ENCODE data around the gene VEZF1.
A peak's percentile ranks its signal among the peaks of the same experiment; 100 is the strongest.

VEZF1 gene, protein sequence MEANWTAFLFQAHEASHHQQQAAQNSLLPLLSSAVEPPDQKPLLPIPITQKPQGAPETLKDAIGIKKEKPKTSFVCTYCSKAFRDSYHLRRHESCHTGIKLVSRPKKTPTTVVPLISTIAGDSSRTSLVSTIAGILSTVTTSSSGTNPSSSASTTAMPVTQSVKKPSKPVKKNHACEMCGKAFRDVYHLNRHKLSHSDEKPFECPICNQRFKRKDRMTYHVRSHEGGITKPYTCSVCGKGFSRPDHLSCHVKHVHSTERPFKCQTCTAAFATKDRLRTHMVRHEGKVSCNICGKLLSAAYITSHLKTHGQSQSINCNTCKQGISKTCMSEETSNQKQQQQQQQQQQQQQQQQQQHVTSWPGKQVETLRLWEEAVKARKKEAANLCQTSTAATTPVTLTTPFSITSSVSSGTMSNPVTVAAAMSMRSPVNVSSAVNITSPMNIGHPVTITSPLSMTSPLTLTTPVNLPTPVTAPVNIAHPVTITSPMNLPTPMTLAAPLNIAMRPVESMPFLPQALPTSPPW

DNA sequence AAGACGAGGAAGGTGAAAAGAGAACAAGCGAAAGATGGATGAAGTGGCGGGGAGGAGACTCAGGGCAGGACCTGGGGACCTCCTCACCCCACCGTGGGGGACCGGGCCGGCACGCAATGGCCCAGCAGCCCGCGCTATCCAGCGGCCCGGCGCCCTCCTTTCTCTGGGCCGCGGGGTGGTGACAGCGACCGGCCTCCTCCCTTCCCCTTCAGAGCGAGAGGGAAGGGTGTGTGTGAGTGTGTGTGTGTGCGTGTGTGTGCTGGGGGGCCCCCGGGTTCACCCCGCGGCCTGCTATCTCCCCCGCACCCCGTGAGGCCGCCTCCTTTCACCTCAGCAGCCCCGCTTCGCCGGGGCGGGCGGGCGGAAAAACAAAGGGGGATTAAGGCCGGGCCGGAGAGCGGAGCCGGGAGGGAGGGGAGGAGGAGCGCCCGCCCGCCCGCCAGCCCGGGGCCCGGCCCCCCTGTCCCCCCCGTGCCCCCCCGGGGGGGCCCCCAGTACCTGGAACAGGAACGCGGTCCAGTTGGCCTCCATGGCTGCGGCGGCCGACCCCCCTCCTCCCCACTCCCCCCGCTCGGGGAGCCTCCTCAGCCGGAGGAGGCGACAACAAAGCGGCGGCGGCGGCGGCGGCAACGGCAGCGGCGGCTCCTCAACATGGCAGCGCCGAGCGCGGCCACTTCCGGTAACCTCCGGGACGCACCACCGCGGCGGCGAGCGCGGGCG is at the start of gene VEZF1:
Gene VEZF1, minus strand, starts transcription at position 674 of the 720 bp plus-strand sequence. Its CDS starts 143 bp downstream, at position 531.
- no peaks in the 10 kb centered on the region for H3K9me3 ChIP-seq (ENCODE audit: control insufficient read depth, low read depth, low read length)
- H3K4me3 ChIP-seq (ENCODE audit: low read length): peak within 1 kb of the TSS; percentile 96
- peaks cover 6% of the 10 kb centered on the region for H3K36me3 ChIP-seq (ENCODE audit: control insufficient read depth, low read depth, low read length)
- peak within 1 kb of the TSS; percentile 67 for H3K27ac ChIP-seq (ENCODE audit: low read length)
- no peaks in the 10 kb centered on the region for H3K27me3 ChIP-seq (ENCODE audit: control insufficient read depth, insufficient read depth, low read length)
- H3K9ac ChIP-seq (ENCODE audit: low read length): peak within 1 kb of the TSS; percentile 88
- peaks cover 30% of the 10 kb centered on the region for H3K4me1 ChIP-seq (ENCODE audit: control insufficient read depth, low read depth, low read length)

DNA sequence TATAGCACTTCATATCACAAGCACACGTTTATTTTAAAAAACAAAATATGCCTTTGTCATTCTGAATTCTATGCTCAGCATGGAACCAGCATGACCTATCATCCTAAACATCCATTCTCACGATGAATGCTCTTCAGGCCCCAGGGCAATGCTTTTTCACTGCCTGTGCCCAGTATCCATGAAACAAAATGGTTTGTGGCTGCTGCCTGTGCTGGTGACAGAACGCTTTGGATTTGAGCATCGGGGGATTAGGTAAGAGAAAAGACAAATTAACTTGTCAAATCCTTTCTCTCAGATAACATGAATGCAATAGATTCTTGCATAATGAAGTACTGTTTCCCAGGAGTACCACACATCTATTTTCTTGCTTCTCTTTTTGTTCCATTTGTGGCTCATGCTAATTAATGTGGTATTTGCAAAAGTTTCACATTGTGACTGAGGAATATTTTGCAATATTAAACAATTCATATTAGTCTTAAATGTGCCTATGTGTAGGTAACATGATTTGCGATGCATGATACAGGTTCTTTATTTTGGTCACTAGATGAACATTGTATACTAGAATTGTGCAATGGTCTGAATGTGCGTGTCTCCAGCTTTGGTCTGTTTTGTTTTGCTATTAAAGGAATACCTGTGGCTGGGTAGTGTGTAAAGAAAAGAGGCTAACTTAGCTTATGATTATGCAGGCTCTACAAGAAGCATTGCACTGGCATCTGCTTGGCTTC is 44.8 kb upstream of the VEZF1 start:
- H3K9me3 ChIP-seq (ENCODE audit: control insufficient read depth, low read depth, low read length): no peaks in the 10 kb centered on the region
- H3K9ac ChIP-seq (ENCODE audit: low read length): no peak overlapping the region
- no peaks in the 10 kb centered on the region for H3K36me3 ChIP-seq (ENCODE audit: control insufficient read depth, low read depth, low read length)
- H3K27ac ChIP-seq (ENCODE audit: low read length): no peak overlapping the region
- no peaks in the 10 kb centered on the region for H3K27me3 ChIP-seq (ENCODE audit: control insufficient read depth, insufficient read depth, low read length)
- H3K4me3 ChIP-seq (ENCODE audit: low read length): no peak overlapping the region
- peaks cover 11% of the 10 kb centered on the region for H3K4me1 ChIP-seq (ENCODE audit: control insufficient read depth, low read depth, low read length)

DNA sequence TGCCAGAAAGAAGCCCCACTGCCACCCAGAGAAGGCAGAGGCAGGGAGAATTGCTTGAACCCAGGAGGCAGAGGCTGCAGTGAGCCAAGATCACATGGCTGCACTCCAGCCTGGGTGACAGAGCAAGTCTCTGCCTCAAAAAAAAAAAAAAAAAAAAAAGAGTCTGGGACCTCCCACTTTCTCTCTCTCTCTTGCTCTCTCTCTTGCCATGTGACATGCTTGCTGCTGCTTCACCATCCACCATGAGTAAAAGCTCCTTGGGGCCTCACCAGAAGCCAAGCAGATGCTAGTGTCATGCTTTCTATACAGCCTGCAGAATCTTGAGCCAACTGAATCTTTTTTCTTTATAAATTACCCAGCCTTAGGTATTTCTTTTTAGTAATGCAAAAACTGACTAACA is 40.5 kb upstream of the VEZF1 start:
- no peak overlapping the region for H3K27ac ChIP-seq (ENCODE audit: low read length)

DNA sequence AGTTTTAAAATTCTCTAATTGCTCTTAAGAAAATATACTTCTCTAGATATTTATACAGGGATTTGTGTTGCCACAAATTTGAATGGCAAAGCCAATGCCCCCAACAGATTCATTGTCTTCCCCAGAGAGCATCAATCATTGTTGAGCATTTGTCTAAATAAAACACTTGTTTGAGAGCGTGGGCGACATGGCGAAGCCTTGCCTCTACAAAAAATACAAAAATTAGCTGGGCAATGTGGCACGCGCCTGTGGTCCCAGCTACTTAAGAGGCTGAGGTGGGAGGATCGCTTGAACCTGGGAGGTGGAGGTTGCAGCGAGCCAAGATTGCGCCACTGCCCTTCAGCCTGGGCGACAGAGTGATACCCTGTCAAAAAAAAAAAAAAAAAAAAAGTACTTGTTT is 32.3 kb upstream of the VEZF1 start:
- Histone ChIP-seq H3K27me3 (ENCODE audit: control insufficient read depth, insufficient read depth, low read length) (no peaks in the 10 kb centered on the region), H3K27ac (ENCODE audit: low read length) (no peak overlapping the region), H3K36me3 (ENCODE audit: control insufficient read depth, low read depth, low read length) (no peaks in the 10 kb centered on the region), H3K9ac (ENCODE audit: low read length) (no peak overlapping the region), H3K4me3 (ENCODE audit: low read length) (no peak overlapping the region), H3K9me3 (ENCODE audit: control insufficient read depth, low read depth, low read length) (no peaks in the 10 kb centered on the region), H3K4me1 (ENCODE audit: control insufficient read depth, low read depth, low read length) (no peaks in the 10 kb centered on the region)

More for the DNA sequence above, 40.5 kb upstream of the VEZF1 start:
- Histone ChIP-seq H3K4me3 (ENCODE audit: low read length) (no peak overlapping the region), H3K4me1 (ENCODE audit: control insufficient read depth, low read depth, low read length) (peaks cover 11% of the 10 kb centered on the region), H3K9ac (ENCODE audit: low read length) (no peak overlapping the region), H3K9me3 (ENCODE audit: control insufficient read depth, low read depth, low read length) (no peaks in the 10 kb centered on the region), H3K27me3 (ENCODE audit: control insufficient read depth, insufficient read depth, low read length) (no peaks in the 10 kb centered on the region), H3K36me3 (ENCODE audit: control insufficient read depth, low read depth, low read length) (no peaks in the 10 kb centered on the region)

DNA sequence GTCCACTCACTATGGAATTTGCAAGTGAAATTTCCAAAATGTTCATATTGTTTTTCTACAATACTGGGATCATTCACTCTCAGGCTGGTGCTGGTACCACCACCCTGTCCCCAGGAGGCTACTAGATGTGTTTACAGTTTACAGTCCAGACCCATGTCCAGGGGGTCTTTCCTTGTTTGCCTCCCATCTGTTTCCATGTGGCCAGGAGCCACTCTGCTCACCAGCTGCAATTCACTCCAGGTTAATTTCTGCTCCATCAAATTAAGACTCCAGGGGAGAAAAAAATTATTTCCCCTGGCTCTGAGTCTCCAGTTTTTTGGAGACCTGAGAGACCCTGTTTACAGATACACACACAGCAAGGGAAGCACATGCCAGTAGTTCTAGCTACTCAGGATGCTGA is 31.5 kb upstream of the VEZF1 start:
- Histone ChIP-seq H3K27me3 (ENCODE audit: control insufficient read depth, insufficient read depth, low read length) (no peaks in the 10 kb centered on the region), H3K27ac (ENCODE audit: low read length) (no peak overlapping the region), H3K4me1 (ENCODE audit: control insufficient read depth, low read depth, low read length) (no peaks in the 10 kb centered on the region), H3K9me3 (ENCODE audit: control insufficient read depth, low read depth, low read length) (no peaks in the 10 kb centered on the region), H3K9ac (ENCODE audit: low read length) (no peak overlapping the region), H3K36me3 (ENCODE audit: control insufficient read depth, low read depth, low read length) (no peaks in the 10 kb centered on the region), H3K4me3 (ENCODE audit: low read length) (no peak overlapping the region)

DNA sequence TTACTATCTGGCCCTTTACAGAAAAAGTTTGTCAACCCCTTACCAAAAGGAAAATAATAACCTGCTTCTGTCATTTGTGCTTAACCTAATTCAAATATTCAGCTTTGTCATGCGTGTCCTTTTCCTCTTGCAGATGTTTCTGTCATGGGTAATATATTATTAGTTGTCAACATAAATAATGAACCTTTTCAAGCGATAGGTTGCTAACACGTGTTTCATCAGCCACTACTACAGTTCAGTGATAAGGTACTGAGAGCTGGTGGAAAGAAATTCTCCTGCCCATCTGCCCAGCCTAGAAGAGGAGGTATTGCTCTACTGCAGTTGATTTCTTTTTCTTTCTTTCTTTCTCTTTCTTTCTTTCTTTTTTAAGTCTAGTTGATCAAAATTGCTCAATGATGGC is 31.0 kb upstream of the VEZF1 start:
- H3K36me3 ChIP-seq (ENCODE audit: control insufficient read depth, low read depth, low read length): no peaks in the 10 kb centered on the region
- H3K9ac ChIP-seq (ENCODE audit: low read length): no peak overlapping the region
- no peaks in the 10 kb centered on the region for H3K27me3 ChIP-seq (ENCODE audit: control insufficient read depth, insufficient read depth, low read length)
- no peaks in the 10 kb centered on the region for H3K9me3 ChIP-seq (ENCODE audit: control insufficient read depth, low read depth, low read length)
- H3K4me3 ChIP-seq (ENCODE audit: low read length): no peak overlapping the region
- H3K4me1 ChIP-seq (ENCODE audit: control insufficient read depth, low read depth, low read length): no peaks in the 10 kb centered on the region
- no peak overlapping the region for H3K27ac ChIP-seq (ENCODE audit: low read length)

DNA sequence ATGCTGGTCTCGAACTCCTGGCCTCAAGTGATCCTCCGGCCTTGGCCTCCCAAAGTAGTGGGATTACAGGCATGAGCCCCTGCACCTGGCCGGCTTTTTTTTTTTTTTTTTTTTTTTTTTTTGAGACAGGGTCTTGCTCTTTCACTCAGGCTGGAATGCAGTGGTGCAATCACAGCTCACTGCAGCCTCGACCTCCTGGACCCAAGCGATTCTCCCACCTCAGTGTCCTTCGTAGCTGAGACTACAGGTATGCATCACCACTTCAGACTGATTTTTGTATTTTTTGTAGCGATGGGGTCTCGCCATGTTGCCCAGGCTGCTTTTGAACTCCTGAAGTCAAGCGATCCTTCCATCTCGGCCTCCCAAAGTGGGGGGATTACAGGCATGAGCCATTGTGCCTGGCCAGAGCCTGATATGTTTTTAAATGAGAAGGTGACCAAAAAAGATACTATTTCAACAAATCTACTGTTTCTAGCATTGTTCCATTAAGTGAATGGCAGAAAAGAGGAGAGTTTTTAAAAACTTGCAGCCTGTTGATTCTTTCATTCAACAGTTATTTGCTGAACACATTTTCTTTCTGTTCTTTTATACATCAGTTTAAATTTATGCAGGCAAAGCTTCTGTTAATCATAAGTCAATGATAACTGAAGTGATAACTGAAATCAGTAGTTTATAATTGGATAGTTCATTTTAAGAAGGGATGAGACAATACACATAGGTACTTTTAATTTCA is 22.2 kb upstream of the VEZF1 start:
- Histone ChIP-seq H3K36me3 (ENCODE audit: control insufficient read depth, low read depth, low read length) (peaks cover 8% of the 10 kb centered on the region), H3K27me3 (ENCODE audit: control insufficient read depth, insufficient read depth, low read length) (no peaks in the 10 kb centered on the region), H3K9ac (ENCODE audit: low read length) (no peak overlapping the region), H3K27ac (ENCODE audit: low read length) (no peak overlapping the region), H3K4me1 (ENCODE audit: control insufficient read depth, low read depth, low read length) (peaks cover 10% of the 10 kb centered on the region), H3K4me3 (ENCODE audit: low read length) (no peak overlapping the region), H3K9me3 (ENCODE audit: control insufficient read depth, low read depth, low read length) (no peaks in the 10 kb centered on the region)

DNA sequence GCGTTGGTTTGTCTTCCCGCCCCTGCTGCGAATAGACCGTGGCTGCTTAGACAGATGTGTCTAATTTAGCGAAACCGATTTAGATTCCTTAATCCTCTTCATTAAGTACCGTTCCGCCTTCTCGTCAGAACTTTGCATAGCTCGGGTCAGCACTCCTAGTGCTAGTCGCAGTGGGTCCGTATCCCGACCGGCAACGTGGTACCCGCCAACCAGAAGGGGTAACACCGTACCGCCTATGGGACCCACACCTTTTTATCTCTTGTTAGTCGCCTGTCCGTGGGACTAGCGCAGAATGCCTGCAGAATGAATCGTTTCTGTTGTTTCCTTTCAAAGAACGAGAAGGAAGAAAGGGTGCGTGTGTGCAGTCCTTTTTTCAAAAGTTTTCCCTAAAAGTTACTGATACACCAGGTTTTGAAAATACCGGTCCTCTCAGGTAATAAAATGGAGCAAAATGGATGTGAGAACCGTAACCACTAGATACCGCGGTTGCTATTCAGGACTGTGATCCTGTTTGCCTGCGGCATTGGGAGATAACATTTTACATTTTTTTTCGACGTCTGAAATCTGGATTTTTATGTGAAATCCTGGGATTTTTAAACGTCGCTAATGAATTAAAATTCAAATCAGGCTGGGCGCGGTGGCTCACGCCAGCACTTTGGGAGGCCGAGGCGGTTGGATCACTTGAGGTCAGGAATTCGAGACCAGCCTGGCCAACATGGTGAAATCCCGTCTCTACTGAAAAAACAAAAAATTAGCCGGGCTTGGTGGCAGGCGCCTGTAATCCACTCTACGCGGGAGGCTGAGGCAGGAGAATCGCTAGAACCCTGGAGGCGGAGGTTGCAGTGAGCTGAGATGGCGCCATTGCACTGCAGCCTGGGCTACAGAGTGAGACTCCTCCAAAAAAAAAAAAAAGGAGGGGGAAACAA is 20.0 kb upstream of the VEZF1 start:
- H3K4me3 ChIP-seq (ENCODE audit: low read length): peak overlapping the region; percentile 88
- H3K27me3 ChIP-seq (ENCODE audit: control insufficient read depth, insufficient read depth, low read length): no peaks in the 10 kb centered on the region
- H3K9ac ChIP-seq (ENCODE audit: low read length): peak overlapping the region; percentile 99
- H3K9me3 ChIP-seq (ENCODE audit: control insufficient read depth, low read depth, low read length): no peaks in the 10 kb centered on the region
- peaks cover 30% of the 10 kb centered on the region for H3K36me3 ChIP-seq (ENCODE audit: control insufficient read depth, low read depth, low read length)
- H3K27ac ChIP-seq (ENCODE audit: low read length): peak overlapping the region; percentile 97
- peaks cover 27% of the 10 kb centered on the region for H3K4me1 ChIP-seq (ENCODE audit: control insufficient read depth, low read depth, low read length)

DNA sequence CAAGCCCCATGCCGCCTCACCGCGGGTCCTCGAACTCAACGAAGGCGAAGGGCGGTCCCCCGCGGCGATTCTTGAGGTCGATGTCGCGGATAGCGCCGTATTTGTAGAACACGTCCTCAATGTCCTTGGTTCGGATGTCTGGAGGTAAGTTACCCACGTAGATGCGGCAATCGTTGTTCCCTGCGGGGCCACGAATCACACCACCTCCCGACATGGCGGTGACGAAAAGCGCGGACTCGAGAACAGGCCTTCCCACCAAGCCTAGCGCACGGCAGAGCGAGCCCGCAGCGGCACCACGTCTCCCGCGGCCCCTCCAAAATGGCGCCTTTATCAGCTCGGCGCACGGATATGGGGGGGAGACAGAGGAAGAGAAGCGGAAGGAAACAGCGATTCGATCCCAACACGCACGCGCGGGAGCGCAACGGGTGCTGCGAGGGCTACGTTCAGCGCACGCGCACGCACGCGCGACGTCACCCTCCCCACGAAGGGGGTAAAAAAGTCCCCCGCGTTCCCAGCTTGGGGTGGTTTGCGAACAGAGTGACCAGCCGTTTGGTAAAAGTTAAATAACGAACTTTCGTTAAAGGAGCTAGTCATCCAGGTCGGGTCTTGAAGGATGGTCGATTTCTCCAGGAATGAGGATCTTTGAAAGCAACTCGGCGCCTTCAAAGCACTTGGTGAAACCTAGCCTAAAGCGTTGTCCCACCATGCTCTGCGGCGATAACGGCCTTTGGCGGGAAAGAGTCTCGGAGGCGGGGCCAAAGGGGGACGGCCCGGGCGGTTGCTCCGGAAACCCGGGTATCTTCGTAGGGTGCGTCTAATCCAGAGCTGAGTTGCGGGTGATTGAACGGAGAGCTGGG is 19.1 kb upstream of the VEZF1 start, which contains the start of gene SRSF1:
Gene SRSF1, minus strand, starts transcription at position 323 of the 857 bp plus-strand sequence. Its CDS starts 109 bp downstream, at position 214.
- Histone ChIP-seq H3K4me3 (ENCODE audit: low read length) (peak within 1 kb of the TSS; percentile 88), H3K27me3 (ENCODE audit: control insufficient read depth, insufficient read depth, low read length) (no peaks in the 10 kb centered on the region), H3K27ac (ENCODE audit: low read length) (peak within 1 kb of the TSS; percentile 97), H3K9ac (ENCODE audit: low read length) (peak within 1 kb of the TSS; percentile 99), H3K9me3 (ENCODE audit: control insufficient read depth, low read depth, low read length) (no peaks in the 10 kb centered on the region), H3K36me3 (ENCODE audit: control insufficient read depth, low read depth, low read length) (peaks cover 38% of the 10 kb centered on the region), H3K4me1 (ENCODE audit: control insufficient read depth, low read depth, low read length) (peaks cover 27% of the 10 kb centered on the region)
